HG03280 (cell line): ENCODE results near the gene RNF208.

Source experiments
- ATAC-seq: cut with Tn5 transposase; IDR thresholded peaks from one replicate; pipeline ENCODE4 v1.9.1; 2021; ENCODE audit warnings: mild to moderate bottlenecking, moderate library complexity; ENCODE audit not compliant: unreplicated experiment

The RNF208 gene

GRCh38 chr9:137193771-137194170, 28.3 kb downstream of the RNF208 start:
- no peak for ATAC-seq

DNA sequence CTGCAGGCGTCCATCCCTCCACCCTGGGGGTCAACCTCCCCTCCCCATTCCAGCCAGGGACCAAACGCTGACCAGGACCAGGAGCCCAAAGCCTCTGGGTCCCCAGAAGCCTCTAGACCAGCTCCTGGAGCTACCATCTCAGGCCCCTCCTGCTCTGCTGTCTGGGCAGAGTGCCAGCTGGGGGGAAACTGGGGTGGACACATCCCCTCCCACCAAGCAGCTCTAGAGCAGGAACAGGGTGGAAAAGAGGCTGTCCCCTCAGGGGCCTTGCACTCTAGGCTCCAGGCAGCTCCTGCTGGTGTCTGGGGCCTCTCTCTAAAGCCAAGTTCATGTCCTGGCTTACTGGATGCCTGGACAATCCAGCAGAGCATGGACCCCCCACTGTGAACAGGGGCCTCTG, 29.2 kb downstream of the RNF208 start:
- no peak for ATAC-seq

DNA sequence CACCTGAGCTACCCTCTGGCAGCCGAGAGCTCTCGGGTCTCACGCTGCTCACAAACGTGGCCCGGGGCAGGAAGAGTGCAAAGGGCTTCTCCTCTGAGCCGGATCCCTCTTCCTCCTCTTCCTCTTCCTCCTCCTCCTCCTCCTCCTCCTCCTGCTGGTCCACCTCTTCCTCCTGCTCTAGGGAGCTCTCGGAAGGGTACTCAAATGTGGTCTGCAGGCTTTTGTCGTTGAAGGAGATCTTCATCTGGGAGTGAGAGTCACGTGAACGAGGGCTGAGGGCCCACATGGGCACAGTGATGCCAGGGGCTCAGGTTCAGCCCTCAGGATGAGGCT, 29.6 kb downstream of the RNF208 start:
- ATAC-seq = no peak

DNA sequence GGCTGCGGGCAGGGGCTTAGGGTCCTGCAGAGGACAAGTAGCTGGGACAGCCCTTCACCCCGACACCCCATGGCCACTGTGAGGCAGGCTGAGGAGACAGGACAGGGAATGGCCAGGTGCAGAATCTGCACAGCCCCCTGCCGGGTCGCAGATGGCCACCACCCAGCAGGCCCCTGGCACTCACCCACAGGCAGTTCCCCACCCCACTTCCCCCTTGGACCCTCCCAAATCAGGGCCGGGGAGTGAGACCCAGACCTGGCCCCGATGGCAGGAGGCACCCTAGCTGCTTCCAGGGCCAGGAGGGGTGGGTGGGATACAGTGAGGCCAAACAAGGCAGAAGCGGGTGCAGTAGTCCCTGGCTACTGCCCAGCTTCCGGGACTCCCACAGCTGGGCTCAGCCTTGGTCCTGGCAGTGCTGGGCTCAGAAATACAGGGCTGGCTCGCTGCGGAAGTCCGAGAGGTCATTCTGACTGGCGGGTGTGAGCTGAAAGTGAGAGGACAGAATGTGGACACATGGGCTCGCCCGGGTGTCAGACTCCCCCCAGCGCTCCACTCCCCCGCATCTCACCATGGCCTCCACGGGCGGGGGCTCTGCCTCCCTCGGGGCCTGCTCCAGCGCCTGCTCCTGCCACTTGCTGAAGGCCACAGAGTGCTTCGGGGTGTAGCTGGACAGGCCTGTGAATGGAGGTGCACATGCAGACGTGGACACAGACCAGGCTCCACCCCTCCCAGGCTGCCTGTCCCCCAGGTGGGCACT, 30.2 kb downstream of the RNF208 start:
- ATAC-seq = no peak

GRCh38 chr9:137191245-137191644, 30.8 kb downstream of the RNF208 start:
- no peak for ATAC-seq

DNA sequence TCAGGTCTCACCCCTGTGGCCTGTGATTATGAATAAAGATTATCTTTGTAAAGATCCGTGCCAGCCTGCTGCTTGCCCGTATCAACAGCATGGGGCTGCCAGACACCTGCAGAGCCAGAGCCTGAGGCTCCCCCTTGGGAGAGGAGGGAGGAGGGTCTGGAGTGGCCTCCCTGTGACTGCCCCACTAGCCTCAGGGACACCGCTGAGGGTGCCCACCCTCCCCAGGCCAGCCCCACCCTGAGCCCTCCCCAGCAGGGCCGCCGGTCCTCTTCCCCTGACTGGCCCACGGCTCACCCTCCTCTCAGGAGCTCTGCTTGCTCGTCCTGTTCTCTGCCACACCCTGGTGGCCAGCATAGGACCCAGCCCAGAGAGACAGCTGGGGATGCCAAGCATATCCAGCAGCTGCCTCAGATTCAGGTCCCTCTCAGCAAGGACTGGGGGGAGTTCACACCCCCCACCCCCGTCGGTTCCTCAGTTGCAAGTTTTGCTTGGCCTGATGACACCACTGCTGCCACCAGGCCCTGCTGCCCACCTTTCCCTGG, 31.7 kb downstream of the RNF208 start:
- no peak for ATAC-seq

DNA sequence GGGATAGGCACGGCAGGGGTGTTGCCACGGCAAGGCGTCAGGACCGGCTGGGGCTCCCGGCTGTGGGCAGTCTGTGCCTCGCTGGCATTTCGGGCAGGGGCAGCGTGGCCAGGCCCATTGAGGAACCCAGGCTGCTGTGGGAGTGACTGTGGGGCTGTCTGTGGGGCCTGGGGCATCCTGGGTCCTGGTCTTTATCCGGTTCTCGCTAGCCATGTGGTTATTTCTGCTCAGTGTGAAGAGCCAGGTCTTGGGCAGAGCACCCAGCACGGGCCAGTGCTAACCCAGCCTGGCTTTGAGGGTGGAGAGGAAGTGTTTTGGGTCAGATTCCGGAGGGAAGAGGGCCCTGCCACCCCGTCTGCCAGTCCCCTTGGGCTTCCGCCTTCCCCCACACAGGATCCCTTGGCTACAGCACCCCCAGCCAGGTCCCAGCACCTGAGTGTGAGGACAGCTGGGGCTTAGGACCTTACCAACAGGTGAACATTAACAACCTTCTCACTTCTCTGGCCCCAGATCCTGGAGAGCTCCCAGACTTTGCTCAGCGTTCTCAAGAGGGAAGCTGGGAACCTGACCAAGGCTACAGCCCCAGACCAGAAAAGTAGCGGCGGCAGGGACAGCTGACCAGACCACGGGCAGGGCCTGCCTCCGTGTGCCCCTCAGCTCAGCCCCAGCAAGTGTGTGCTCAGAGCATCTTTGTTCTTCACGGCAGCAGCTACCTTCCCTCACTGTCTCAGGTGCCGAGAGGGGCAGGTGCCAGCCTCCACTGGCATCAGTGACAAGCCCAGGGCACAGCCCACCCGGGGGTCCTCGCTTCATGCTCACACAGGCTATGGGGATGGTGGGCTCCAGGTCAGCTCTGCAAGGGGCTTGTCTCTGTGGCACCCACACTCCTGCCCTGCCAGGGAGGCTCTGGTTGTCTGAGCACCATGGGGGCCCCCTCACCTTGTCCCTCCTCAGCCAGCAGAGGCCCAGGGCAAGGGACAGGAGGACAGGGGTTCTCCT, 32.4 kb downstream of the RNF208 start:
- no peak for ATAC-seq

GRCh38 chr9:137188490-137189296, 33.3 kb downstream of the RNF208 start, which contains the start of the genes ANAPC2 and SSNA1:
ANAPC2 (minus strand) TSS chr9:137188560; CDS start chr9:137188532, 28 bp downstream.
SSNA1 (plus strand) TSS chr9:137188676; CDS start chr9:137188727, 51 bp downstream.
- peak; percentile 77 for ATAC-seq

- ATAC-seq = no peak
These were observed 34.0 kb downstream of the RNF208 start for GRCh38 chr9:137188086-137188489.

DNA sequence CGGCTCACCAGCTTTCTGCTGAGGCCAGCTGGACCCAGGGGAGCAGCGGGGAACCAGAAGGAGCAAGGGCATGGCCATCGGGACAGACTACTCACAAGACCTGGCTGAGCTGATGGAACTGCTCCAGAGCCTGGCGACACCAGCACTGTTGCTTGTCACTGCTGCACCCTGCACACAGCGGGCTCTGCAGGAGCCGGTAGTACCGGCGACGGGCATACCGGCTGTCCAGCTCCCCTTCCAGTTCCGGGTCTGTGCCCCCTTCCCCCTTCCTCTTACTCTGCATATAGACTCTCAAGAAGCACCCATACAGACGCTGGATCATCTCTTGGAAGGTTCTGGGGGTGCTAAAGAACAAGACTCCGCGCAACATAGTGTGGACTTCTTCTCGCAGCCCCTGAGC, 34.7 kb downstream of the RNF208 start:
- no peak for ATAC-seq

- no peak for ATAC-seq
These were observed 35.7 kb downstream of the RNF208 start for GRCh38 chr9:137186385-137186784.

GRCh38 chr9:137185921-137186320, 36.1 kb downstream of the RNF208 start:
- no peak for ATAC-seq

DNA sequence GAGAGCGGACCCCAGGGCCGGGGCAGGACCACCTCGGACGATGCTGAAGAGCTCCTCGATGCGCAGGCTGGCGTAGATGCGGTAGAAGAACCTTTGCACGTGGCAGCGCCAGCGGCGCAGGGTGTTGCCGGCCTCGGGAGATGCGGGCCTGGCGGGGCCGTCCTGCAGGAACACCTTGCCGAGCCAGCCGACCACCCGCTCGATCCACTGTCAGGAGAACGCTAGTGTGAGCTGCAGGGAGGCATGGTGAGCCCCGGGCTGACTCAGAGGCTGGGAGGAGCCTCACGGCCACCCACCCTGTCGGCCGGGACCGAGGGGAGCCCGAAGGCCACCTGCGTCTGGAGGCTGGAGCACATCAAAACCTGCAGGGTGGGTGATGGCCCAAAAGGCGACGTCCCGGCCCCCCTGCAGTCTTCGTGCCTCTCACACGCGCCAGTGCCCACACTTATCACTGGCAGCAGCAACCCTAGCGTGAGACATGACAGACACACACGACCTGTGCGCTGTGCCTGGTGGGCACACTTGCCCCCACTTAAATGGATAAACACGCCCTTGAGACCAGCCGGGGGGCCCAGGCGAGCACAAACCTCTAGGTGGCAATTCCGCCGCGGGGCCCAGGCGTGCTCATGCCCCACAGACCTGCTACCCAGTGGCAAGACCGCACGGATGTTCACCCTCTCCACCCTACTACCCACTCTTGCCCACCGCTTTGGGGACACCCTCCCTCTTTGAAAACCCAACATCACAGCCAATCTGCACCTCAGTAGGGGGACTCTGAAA, 37.0 kb downstream of the RNF208 start:
- no peak for ATAC-seq

DNA sequence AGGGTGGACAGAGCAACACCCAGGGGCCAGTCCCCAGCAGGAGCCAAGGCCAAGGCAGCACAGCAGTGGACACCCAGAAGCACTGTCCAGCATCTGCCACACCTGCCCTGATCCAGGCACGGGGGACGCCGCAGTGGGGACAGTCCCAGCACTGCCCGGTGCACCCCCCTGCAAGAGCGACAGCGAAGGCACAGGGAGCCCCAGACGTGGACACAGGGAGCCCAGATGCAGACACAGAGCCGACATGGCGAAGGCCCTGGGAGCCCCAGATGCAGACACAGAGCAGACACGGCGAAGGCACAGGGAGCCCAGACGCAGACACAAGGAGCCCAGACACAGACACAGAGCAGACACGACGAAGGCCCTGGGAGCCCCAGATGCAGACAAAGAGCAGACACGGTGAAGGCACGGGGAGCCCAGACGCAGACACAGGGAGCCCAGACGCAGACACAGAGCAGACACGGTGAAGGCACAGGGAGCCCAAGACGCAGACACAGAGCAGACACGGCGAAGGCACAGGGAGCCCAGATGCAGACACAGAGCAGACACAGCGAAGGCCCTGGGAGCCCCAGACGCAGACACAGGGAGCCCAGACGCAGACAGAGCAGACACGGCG, 38.0 kb downstream of the RNF208 start:
- ATAC-seq = no peak

GRCh38 chr9:137182836-137183235, 39.2 kb downstream of the RNF208 start:
- ATAC-seq = no peak

DNA sequence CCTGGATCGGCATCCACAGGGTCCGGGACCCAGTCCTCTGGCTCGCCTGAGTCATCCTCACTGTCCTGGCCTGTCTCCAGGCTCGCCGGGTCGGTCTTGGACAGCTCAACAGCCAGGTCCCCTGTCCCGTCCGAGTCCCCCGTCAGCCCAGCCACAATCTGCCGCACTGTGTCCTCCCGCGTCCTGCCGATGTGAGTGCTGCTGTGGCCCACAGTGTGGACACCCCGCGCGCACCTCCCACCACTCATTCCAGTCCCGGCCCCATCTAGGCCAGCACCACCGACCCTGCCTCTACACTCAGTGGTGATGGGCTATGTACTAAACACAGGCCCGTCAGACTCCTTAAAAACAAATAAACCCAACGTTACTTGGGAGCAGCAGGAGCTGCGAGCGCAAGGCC, 40.4 kb downstream of the RNF208 start:
- no peak for ATAC-seq

- ATAC-seq = no peak
These were observed 41.5 kb downstream of the RNF208 start for GRCh38 chr9:137180491-137180890.

- no peak for ATAC-seq
These were observed 42.3 kb downstream of the RNF208 start for GRCh38 chr9:137179761-137180160.

DNA sequence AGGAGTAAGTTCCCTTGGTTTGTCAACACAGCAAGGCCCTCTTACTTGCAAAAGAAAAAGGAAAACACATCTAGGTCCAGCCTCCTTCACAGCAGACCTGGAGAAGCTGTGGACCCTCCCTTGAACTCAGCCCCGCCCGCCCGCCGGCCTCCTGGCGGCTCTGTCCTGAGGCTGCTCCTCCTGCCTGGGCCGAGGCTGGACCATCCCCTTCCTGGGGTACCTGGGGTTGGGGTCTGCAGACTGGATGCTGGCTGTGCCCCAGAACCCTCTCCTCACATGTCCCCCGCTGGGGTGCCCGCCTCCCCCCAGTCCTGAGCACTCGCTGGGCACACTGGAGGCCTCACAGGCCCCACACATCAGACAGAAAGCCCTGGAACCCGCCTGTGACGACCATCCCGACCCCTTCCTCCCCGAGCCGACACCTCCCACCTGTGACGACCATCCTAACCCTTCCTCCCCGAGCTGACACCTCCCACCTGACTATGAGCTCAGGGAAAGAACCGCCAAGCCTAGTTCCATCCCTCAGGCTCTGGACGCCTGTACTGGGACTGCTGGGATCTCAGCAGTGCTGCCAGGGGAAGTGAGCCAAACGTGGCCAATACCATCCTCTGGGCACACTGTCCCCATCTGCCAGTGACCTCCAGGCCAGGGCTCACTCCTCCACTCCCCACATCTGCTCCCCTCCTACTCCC, 43.0 kb downstream of the RNF208 start:
- no peak for ATAC-seq
